ENCODE measurements around the gene HIF1AN. TPM values are rescaled to one million over a fixed set of nuclear protein-coding genes. Genes with fewer than 3 reads are reported as not detected.

The HIF1AN gene
- total RNA-seq = 10 to 100 TPM; 28.9 to 42.4 TPM

DNA sequence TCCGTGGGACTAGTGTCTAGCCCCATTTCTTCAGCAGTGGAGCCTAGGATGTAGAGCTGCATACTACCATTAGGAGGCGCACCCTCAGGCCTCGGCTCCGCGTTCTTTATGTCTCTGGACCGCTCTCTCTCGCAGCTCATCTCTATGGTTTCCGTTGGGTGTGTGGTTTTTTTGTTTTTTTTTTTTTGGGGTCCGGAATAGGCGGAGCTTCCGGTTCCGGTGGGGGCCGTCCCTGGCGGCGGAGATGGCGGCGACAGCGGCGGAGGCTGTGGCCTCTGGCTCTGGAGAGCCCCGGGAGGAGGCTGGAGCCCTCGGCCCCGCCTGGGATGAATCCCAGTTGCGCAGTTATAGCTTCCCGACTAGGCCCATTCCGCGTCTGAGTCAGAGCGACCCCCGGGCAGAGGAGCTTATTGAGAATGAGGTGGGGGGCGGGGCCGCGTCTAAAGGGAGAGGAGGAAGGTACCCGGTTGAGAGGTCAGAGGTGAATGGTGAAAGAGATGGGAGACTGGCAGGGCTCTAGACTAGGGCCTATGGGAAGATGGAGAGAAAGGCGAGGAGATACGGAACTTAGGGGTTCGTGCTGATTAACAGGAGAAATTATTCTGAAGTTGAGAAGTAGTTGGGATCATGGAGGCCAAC is at the start of gene HIF1AN:
Gene HIF1AN (plus strand): TSS at position 229 of the 639 bp plus-strand sequence. CDS start 16 bp downstream, at position 245.
- H3K9me3 ChIP-seq = no peaks in the 10 kb centered on the region
- peak; percentile 90 for DNase-seq
- H3K36me3 ChIP-seq = no peaks in the 10 kb centered on the region
- peaks cover 5% of the 10 kb centered on the region for H3K4me1 ChIP-seq
- TF ChIP-seq, protein P1, sequence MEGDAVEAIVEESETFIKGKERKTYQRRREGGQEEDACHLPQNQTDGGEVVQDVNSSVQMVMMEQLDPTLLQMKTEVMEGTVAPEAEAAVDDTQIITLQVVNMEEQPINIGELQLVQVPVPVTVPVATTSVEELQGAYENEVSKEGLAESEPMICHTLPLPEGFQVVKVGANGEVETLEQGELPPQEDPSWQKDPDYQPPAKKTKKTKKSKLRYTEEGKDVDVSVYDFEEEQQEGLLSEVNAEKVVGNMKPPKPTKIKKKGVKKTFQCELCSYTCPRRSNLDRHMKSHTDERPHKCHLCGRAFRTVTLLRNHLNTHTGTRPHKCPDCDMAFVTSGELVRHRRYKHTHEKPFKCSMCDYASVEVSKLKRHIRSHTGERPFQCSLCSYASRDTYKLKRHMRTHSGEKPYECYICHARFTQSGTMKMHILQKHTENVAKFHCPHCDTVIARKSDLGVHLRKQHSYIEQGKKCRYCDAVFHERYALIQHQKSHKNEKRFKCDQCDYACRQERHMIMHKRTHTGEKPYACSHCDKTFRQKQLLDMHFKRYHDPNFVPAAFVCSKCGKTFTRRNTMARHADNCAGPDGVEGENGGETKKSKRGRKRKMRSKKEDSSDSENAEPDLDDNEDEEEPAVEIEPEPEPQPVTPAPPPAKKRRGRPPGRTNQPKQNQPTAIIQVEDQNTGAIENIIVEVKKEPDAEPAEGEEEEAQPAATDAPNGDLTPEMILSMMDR (IDR thresholded peaks at IDR 0.05) = peak; percentile 91
- H3K9ac ChIP-seq (ENCODE audit: low read depth in 2 of 2, low read length in 2 of 2) = peak within 1 kb of the TSS; percentile 65 to 69
- H3K27ac ChIP-seq = peak within 1 kb of the TSS; percentile 56
- intact Hi-C loops (cut with DNase I) = no loop called here
- no peaks in the 10 kb centered on the region for H3K27me3 ChIP-seq
- peak within 1 kb of the TSS; percentile 67 for H3K4me3 ChIP-seq

DNA sequence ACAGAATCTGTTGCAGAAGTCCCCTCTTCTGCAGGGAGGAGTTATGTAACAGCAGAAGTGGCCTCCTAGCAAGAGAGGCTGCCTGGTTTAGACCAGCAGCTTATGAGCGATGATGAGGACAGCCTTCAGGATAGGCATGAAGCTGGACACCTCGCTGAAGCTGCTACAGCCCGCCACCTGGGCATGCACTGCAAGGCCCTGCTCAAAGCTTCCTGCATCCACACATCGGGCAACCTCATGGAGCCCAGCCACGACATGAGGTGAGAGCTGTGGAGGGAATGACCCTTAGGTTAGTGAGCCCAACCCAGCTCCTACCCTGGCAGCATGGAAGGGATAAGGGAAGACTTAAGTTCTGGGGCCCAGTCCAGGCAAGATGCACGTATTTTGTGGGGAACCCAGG is 48.2 kb upstream of the HIF1AN start:
- H3K9me3 ChIP-seq = no peaks in the 10 kb centered on the region
- H3K27ac ChIP-seq = no peak overlapping the region
- intact Hi-C loops (cut with DNase I) = no loop called here
- H3K36me3 ChIP-seq = no peaks in the 10 kb centered on the region
- no peaks in the 10 kb centered on the region for H3K4me1 ChIP-seq
- no peaks in the 10 kb centered on the region for H3K27me3 ChIP-seq
- no peak overlapping the region for H3K4me3 ChIP-seq
- TF ChIP-seq, protein P1 (IDR thresholded peaks at IDR 0.05) = no peak
- DNase-seq = no peak
- no peak overlapping the region for H3K9ac ChIP-seq (ENCODE audit: low read depth in 2 of 2, low read length in 2 of 2)

DNA sequence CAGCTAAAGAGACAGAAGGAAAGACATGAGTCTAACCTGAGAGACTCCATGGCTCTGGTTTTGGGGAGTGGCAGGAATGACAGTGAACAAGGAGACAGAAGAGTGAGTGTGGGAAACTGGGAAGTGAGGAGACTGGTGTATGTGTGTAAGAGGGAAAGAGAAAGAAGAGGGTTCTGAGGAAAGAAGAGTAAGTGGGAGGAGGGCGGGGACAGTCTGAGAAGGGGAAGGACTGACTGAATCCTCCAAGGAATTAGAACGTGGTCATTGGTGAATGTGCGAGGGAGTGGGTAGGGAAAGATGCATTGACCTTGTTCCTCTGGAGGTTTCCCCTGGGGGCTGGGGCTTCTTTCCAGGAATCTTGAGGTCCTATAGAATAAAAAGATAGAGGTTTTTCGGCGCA is 46.3 kb upstream of the HIF1AN start:
- Histone ChIP-seq H3K4me1 (no peaks in the 10 kb centered on the region), H3K27ac (no peak overlapping the region), H3K9me3 (no peaks in the 10 kb centered on the region), H3K9ac (ENCODE audit: low read depth in 2 of 2, low read length in 2 of 2) (no peak overlapping the region), H3K4me3 (no peak overlapping the region), H3K27me3 (no peaks in the 10 kb centered on the region), H3K36me3 (peaks cover 2% of the 10 kb centered on the region)
- TF ChIP-seq, protein P1 (IDR thresholded peaks at IDR 0.05) = no peak
- no peak for DNase-seq
- intact Hi-C loops (cut with DNase I) = no loop called here

DNA sequence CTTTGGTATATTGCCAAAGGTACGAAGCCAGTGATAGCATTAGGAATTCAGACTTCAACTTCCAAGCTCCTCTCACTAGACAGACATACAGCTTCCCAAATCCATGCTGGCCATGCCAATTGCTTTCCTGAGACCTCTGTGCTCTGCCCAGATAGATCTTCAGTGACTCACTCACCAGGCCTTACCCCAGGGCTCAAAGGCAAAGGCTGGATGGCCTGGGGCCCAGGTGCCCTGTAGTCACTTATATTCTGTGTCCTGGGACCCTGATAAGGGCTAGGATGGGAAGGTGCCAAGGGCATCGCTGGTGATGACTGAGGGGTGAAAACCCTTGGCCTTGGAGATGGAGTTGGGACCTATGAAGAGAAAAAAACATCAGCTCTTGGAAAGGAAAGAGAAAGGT is 45.2 kb upstream of the HIF1AN start:
- H3K27ac ChIP-seq = no peak overlapping the region
- DNase-seq = no peak
- peaks cover 5% of the 10 kb centered on the region for H3K36me3 ChIP-seq
- H3K9ac ChIP-seq (ENCODE audit: low read depth in 2 of 2, low read length in 2 of 2) = no peak overlapping the region
- no peaks in the 10 kb centered on the region for H3K4me1 ChIP-seq
- no peaks in the 10 kb centered on the region for H3K27me3 ChIP-seq
- intact Hi-C loops (cut with DNase I) = no loop called here
- no peak overlapping the region for H3K4me3 ChIP-seq
- TF ChIP-seq, protein P1 (IDR thresholded peaks at IDR 0.05) = no peak
- no peaks in the 10 kb centered on the region for H3K9me3 ChIP-seq

DNA sequence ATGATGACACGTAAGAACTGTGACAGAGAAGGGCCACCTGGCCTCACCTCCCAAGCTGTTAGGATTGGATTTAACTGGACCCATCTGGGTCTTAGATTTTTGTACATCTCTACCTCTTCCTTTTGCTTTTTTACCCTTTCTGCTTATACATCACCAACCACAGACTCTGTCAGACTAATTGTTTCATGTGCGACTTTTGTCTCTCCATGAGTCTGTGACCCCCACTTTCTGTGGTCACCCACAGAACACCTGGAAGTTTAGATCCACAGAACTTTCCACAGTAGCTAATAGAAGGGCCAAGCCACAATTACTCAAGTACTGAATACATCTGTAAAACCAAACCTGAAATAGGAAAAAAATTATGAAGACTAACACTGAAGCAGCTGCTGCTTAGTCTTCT is 39.2 kb upstream of the HIF1AN start:
- Histone ChIP-seq H3K4me3 (no peak overlapping the region), H3K4me1 (no peaks in the 10 kb centered on the region), H3K9me3 (no peaks in the 10 kb centered on the region), H3K27ac (no peak overlapping the region), H3K36me3 (peaks cover 5% of the 10 kb centered on the region), H3K27me3 (no peaks in the 10 kb centered on the region), H3K9ac (ENCODE audit: low read depth in 2 of 2, low read length in 2 of 2) (no peak overlapping the region)
- intact Hi-C loops (cut with DNase I) = no loop called here
- no peak for DNase-seq
- TF ChIP-seq, protein P1 (IDR thresholded peaks at IDR 0.05) = no peak

Measured in colonic mucosa (tissue), 4 donors.